ENCODE measurements around the gene SLC13A3.

The SLC13A3 gene

GRCh38 chr20:46571418-46571817 is 79.8 kb downstream of the SLC13A3 start:
- TF ChIP-seq EZH2phosphoT487 (IDR thresholded peaks at IDR 0.05; ENCODE audit: borderline replicate concordance) (no peak), CTCF (conservative IDR thresholded peaks at IDR 0.05; ENCODE audit: low read length) (no peak)
- no peaks in the 10 kb centered on the region for H3K36me3 ChIP-seq (ENCODE audit: insufficient read depth, low read length)
- H3K79me2 ChIP-seq (ENCODE audit: insufficient read depth, low read length) = no peaks in the 10 kb centered on the region
- H3K4me2 ChIP-seq (ENCODE audit: low read depth, low read length, poor library complexity, severe bottlenecking) = no peak overlapping the region
- no peaks in the 10 kb centered on the region for H4K20me1 ChIP-seq (ENCODE audit: insufficient read depth, low read length, poor library complexity, severe bottlenecking)
- H3F3A ChIP-seq (ENCODE audit: low read depth) = no peaks in the 10 kb centered on the region
- no peaks in the 10 kb centered on the region for H3K9me2 ChIP-seq (replicated peaks; ENCODE audit: low read depth, low read length)
- no peaks in the 10 kb centered on the region for H3K9me3 ChIP-seq (ENCODE audit: insufficient read depth, low read depth, low read length)
- no peaks in the 10 kb centered on the region for H3K27me3 ChIP-seq (ENCODE audit: insufficient read depth, low read length, poor library complexity, severe bottlenecking)
- peaks cover 6% of the 10 kb centered on the region for H3K4me1 ChIP-seq (ENCODE audit: insufficient read depth, low read length, poor library complexity, severe bottlenecking)
- H3K4me3 ChIP-seq (ENCODE audit: low read length, poor library complexity, severe bottlenecking) = no peak overlapping the region
- H3K9ac ChIP-seq (ENCODE audit: low read depth, low read length, poor library complexity, severe bottlenecking) = no peak overlapping the region
- no peak overlapping the region for H2AFZ ChIP-seq (ENCODE audit: low read length)

- H3K4me2 ChIP-seq (ENCODE audit: low read depth, low read length, poor library complexity, severe bottlenecking) = no peak overlapping the region
- no peak for TF ChIP-seq CTCF (conservative IDR thresholded peaks at IDR 0.05; ENCODE audit: low read length)
- TF ChIP-seq EZH2phosphoT487 (IDR thresholded peaks at IDR 0.05; ENCODE audit: borderline replicate concordance) = no peak
- no peak overlapping the region for H3K9ac ChIP-seq (ENCODE audit: low read depth, low read length, poor library complexity, severe bottlenecking)
- H3K79me2 ChIP-seq (ENCODE audit: insufficient read depth, low read length) = no peaks in the 10 kb centered on the region
- no peaks in the 10 kb centered on the region for H3K27me3 ChIP-seq (ENCODE audit: insufficient read depth, low read length, poor library complexity, severe bottlenecking)
- no peaks in the 10 kb centered on the region for H3K9me3 ChIP-seq (ENCODE audit: insufficient read depth, low read depth, low read length)
- H4K20me1 ChIP-seq (ENCODE audit: insufficient read depth, low read length, poor library complexity, severe bottlenecking) = no peaks in the 10 kb centered on the region
- H3K36me3 ChIP-seq (ENCODE audit: insufficient read depth, low read length) = no peaks in the 10 kb centered on the region
- no peak overlapping the region for H3K4me3 ChIP-seq (ENCODE audit: low read length, poor library complexity, severe bottlenecking)
- no peaks in the 10 kb centered on the region for H3F3A ChIP-seq (ENCODE audit: low read depth)
- no peaks in the 10 kb centered on the region for H3K9me2 ChIP-seq (replicated peaks; ENCODE audit: low read depth, low read length)
- H3K4me1 ChIP-seq (ENCODE audit: insufficient read depth, low read length, poor library complexity, severe bottlenecking) = peaks cover 6% of the 10 kb centered on the region
- no peak overlapping the region for H2AFZ ChIP-seq (ENCODE audit: low read length)
These were observed 80.3 kb downstream of the SLC13A3 start for GRCh38 chr20:46570956-46571355.

- Histone ChIP-seq H2AFZ (ENCODE audit: low read length) (no peak overlapping the region), H3K4me1 (ENCODE audit: insufficient read depth, low read length, poor library complexity, severe bottlenecking) (peaks cover 6% of the 10 kb centered on the region), H3K9ac (ENCODE audit: low read depth, low read length, poor library complexity, severe bottlenecking) (no peak overlapping the region), H3K9me3 (ENCODE audit: insufficient read depth, low read depth, low read length) (no peaks in the 10 kb centered on the region), H3K27me3 (ENCODE audit: insufficient read depth, low read length, poor library complexity, severe bottlenecking) (no peaks in the 10 kb centered on the region), H3K9me2 (replicated peaks; ENCODE audit: low read depth, low read length) (no peaks in the 10 kb centered on the region), H3F3A (ENCODE audit: low read depth) (no peaks in the 10 kb centered on the region), H3K79me2 (ENCODE audit: insufficient read depth, low read length) (no peaks in the 10 kb centered on the region), H3K4me3 (ENCODE audit: low read length, poor library complexity, severe bottlenecking) (no peak overlapping the region), H3K36me3 (ENCODE audit: insufficient read depth, low read length) (no peaks in the 10 kb centered on the region), H3K4me2 (ENCODE audit: low read depth, low read length, poor library complexity, severe bottlenecking) (no peak overlapping the region), H4K20me1 (ENCODE audit: insufficient read depth, low read length, poor library complexity, severe bottlenecking) (no peaks in the 10 kb centered on the region)
- TF ChIP-seq CTCF (conservative IDR thresholded peaks at IDR 0.05; ENCODE audit: low read length) = no peak
- no peak for TF ChIP-seq EZH2phosphoT487 (IDR thresholded peaks at IDR 0.05; ENCODE audit: borderline replicate concordance)
These were observed 81.3 kb downstream of the SLC13A3 start for GRCh38 chr20:46569961-46570360.
